GM19351 (cell line): ENCODE measurements around the gene HJURP.

ENCODE experiments used
- ATAC-seq: cut with Tn5 transposase; IDR thresholded peaks from one replicate; pipeline ENCODE4 v1.9.1; 2021; ENCODE audit warnings: mild to moderate bottlenecking, moderate library complexity; ENCODE audit not compliant: unreplicated experiment

HJURP gene

DNA sequence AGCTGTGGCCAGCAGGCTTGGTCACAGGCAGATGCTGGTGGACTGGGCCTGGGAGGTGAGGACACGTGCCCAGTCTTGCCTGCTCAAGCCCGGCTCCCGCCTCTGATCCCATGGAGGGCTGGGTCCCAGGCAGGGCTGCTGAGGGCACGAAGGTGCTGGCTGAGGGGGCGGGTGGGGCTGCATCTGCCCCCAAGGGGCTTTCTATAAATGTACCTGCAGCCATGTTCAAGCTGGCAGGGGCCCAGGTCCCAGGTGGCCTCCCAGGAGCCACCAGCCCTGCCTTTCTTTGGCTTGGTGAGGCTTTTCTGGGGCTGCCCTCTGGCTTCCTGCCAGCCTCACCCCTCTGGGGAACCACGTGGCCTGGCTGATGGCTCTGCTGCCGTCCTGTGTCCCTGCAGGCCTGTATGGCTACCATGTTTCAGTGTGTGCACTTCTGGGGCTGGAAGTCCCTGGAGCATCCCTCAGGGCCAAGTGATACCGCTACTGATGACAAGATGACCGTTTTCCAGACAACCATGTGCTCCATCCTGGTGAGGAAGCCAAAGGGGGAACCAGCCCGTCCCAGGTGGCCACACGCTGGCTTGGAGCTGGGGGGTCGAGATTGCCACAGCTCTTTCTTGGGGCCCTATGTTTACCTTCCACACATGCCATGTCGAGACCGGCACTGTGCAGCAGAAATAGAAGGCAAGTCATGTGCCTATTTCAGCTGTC, 23.2 kb downstream of the HJURP start:
- no peak for ATAC-seq

DNA sequence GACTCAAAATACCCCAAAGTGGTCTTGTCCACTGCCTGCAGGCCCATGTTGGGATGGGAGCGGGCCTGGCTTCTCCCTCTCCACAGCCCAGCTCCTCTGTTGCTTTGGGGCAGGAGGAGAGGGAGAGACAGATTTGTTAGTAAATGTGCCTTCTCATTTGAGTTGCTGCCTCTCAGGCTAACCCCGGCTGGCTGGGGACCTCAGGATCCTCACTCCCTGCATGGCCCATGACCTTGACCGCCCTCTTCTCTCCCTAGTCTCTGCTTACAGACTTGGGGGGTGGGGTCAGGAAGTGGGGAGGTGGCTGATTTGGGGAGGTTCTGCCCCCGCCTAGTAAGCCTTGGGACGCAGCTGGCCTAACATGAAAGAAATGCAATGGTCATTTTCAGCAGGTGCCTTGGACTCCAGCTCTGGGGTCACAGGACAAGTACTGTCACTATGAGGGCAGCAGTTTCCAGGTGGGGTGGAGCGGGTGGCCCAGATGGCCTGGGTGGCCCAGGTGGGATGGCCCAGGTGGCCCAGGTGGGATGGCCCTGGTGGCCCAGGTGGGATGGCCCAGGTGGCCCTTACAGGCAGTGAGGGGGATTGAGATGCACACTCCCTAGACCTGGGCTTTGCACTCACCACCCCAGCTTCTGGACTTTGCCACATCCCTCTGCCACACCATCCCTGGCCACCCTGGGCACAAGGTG, 24.1 kb downstream of the HJURP start:
- no peak for ATAC-seq

DNA sequence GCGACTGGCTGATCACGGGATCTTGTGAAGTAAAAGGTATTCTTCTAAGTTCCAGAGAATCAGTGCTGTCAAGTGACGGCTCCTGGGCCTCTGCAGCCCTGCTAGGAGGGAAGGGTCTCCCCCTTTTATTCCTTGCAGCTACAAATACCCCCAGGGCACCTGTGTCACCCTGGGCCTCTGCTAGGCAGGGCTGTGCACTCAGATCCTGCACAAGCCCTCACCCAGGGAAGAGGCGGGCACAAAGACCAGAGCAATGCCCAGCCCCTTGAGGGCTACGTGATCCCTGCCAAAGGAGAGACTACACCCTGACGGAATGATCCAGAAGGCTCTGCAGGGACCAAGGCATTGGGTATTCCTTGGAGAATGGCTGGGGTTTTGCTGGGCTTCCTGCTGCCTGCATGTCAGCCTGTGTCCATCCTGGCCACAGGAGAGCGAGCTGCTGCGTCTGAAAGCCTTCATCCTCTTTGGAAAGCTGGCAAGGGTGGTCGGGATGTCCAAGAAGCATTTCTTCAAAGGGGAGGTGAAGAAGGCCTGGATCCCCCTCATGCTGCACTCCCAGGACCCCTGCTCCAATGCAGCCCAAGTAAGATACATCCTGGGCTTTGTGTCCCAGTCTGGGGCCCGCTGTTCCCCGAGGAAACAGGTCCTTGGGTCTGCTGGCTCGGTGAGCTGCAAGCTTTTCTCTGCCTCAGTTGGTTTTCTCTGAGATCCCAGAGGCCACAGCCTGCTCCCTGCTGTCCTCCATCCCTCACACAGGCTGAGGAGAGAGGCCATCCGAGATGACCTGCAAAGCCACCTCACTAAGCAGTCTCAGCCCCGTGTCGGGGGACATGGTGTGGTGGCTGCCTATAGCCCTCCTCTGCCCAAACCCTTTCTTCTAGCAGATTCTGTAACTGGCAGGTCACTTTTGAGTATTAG, 24.9 kb downstream of the HJURP start:
- ATAC-seq = no peak

DNA sequence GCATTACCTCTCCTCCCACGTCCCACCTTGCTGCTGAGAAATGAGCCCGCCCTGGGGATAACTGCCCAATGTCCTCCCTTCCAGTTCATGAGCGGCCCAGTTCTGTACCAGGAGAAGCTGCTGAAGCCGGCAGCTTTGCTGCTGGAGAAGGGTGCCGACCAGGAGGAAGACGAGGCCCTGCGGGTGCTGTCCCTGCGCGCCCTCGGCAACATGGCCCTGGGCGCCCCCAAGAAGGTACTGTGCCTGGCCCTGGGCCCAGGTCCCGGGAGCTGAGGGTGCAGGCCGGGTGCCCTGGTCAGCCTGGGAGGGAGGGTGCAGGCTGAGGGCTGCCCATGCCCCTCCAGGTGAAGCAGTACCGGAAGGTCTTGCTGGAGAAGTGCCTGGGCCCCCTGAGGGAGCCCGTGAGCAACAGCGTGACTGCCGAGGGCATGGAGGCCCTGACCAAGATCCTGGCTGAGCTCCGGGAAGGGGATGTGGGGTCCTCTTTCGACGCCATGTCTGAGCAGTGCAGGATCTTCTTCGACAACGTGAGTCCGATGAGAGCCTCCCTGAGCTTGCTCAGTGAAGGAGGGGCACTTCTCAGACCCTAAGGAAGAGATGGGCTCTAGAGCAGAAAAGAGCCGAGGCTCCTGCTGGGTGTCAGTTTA, 25.7 kb downstream of the HJURP start:
- no peak for ATAC-seq

DNA sequence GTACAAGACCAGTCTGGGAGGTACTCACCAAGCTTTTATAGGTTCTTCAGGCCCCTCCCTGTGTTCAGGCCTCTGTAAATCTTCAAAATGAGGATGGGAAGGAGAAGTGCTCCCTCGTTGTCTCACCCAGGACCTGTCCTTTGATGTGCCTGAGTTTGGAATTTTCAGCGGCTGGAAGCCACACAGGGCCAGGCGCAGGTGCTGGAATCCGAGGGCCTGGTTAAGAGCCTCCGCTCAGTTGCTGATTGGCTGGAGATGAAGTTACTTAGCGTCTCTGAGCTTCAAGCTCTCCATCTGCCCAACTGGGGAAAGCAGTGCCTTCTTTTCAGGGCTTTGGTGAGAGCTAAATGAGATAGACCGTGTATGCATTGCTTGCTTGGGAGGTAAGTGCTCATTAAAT, 30.0 kb downstream of the HJURP start:
- ATAC-seq = no peak

- ATAC-seq = no peak
These were observed 30.6 kb downstream of the HJURP start for GRCh38 chr2:233823731-233824121.

GRCh38 chr2:233822781-233823730, 31.3 kb downstream of the HJURP start:
- ATAC-seq = no peak

GRCh38 chr2:233822101-233822771, 32.1 kb downstream of the HJURP start:
- no peak for ATAC-seq

DNA sequence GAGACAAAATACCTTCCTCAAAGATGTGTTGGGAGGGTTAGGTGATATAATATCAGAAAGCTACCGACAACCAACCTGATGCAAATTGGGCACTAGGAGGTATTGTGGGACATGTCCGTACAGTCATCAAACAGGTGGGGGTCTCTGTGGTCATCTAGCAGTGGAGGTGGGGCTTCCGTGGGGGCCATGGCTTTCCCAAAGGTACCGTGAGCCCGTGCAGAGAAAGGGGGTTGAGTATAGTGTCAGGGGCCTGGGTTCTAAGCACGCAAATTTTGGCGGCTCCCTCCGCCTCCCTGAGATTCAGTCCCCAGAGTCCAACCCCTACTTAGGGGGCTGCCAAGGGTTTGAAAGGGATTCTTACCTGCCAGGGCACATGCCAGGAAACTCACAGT, 32.6 kb downstream of the HJURP start:
- ATAC-seq = no peak

DNA sequence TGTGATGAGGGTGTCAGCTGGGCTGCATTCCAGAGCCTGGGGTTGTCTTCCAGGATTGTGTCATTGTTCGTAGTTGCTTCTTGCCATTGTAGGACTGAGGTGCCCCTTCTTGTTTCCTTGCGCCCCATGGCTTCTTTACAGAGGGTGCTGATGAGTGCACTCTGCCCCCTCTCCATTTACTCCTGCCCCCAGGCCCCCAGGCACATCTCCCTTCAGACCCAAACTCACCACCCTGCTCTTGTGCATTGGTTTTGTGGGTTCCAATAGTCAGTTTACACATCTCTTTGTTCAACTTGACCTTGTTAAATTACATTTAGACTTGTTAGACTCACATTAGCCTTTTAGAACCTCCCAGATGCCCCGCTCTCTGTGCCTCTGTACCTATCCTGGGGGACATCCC, 33.1 kb downstream of the HJURP start:
- ATAC-seq = no peak

GRCh38 chr2:233820774-233821105, 33.6 kb downstream of the HJURP start:
- no peak for ATAC-seq

DNA sequence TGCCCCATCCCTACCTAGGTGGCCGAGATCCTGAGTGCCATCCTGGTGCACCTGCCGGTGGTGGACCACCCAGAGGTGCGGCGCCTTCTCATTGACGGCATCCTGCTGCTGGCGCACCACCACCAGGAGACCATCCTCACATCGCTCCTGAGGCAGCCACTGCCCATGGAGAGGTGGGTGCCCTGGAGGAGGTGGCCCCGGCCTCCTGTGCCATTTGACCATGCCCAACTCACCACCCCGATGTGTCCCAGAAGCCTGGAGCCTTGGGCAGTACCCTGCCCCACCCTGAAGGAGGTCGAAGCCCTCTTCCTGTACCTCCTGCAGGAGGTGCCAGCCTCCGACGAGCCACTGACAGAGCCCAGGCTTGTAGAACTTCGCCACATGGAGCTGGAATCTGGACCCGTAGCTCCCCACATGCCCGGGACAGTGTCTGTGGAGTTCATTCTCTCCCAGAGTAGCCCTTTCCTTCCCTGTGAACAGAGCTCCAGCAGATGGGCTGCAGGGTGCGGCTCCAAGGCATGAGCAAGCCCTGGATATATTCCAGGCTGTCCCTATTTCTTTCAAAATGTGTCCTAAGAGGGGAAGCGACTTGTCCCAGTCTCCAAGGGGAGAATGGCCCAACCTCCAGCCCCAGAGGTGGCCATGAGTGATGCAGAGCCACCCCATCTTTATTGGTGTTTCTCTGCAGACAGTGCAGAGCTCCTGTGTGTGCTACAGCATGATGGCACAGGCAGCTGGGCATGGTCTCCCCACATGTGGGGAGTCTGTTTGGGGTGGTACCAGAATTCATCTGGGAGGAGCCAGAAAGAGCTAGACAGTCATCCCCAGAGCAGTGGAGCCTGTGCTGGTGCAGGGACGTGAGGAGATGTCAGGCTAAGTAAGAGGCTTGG, 34.2 kb downstream of the HJURP start:
- ATAC-seq = no peak

GRCh38 chr2:233818639-233819621, 35.4 kb downstream of the HJURP start:
- no peak for ATAC-seq

DNA sequence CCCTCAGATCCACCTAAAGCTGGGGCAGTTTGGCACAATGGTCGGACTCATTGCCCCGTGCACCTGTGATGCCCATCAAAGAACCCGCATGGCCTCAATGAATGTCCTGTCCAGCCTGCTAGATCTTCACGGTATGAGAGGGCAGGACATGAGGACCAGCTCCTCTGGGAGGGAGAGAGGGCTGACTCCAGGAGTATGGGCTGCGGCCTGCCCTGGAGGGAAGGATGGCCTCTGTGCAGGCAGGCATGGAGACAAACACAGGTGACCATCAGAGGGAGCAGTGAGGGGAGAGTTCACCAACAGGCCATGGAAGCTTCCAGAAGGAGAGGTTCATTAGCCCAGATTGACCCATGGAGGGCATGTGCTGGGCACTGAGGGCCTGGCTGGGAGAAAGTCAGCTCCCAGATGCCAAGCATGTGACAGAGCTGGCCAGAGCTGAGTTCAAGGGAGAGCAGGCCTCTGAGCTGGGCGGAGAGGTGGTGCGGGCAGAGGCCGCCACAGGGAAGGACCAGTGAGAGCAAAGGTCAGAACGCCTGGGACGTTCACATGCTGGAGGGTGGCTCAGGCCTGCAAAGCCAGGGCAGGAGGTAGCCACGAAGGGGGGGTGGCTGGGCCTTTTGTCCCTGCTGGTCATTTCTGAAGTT, 36.2 kb downstream of the HJURP start:
- ATAC-seq = no peak

DNA sequence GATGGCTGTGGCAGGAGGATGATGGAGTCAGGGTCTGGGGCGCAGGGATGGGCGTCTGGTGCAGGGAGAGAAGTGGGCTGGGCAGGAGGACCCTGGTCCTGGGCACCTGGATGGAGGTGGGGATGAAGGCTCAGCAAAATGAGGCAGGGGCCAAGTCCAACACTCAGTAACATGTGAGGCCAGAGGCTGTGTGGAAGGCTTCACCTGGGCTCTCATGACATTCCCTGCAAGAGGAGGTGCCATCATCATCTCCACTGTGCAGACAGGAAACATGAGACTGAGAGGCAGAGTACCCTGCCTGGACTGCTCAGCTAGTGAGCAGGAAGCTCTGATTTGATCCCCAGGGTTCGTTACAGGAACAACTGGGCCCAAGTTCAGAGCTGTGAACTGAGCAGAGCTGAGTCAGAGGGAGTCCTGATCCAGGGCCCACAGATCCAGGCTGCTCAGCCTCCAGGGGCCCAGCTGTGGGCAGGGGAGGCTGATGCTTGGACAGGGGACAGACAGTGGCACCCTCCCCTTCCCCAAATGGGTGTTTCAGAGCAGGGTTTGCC, 36.9 kb downstream of the HJURP start:
- no peak for ATAC-seq

DNA sequence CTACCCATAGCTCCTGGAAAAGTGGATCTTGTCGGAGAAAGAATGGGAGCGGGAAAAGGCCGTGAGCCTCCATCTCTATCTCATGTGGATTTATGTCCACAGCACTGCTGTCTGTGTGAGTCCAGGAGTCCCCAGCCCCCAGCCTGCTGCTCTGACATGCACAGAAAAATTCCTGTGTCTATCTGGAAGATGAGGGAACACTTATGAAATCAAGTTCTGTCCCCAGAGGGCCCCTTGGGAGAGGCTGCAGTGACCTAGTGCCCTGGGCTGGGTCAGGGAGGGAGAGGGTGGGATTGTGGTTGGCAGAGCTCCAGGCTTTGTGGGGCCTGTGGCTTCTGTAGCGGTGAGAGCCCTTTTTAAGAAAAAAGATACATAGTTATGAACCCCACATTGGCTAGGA, 37.6 kb downstream of the HJURP start:
- ATAC-seq = no peak

DNA sequence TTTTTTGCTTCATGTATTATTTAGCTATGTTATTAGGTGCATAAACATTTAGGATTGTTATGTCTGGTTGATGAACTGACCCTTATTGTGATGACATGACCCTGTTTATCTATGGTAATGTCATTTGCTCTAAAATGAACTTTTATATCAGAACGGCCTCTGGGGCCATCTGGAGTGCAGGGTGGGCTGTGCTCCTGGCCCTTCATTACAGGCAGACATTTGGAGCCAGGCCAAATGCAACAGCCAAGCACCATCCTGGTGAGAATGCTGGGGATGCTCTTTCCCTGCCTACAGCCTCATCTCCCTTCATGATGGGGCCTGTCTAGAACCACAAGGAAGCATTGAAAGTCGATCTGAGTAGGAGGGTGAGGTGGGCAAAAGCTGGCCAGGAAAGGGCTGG, 38.0 kb downstream of the HJURP start:
- no peak for ATAC-seq
